HS-27A (cell line): ENCODE measurements around the gene DCUN1D2.

Experiments used
- DNase-seq: peaks from one replicate; pipeline ENCODE4 v3.0.0-alpha.2; 2012; ENCODE audit warnings: low read depth, missing footprints

DCUN1D2 gene

GRCh38 chr13:113422807-113423519, 67.5 kb downstream of the DCUN1D2 start:
- DNase-seq, result no peak

GRCh38 chr13:113421673-113422270, 68.7 kb downstream of the DCUN1D2 start:
- DNase-seq, result no peak

GRCh38 chr13:113420833-113421600, 69.5 kb downstream of the DCUN1D2 start:
- DNase-seq, result no peak

- no peak for DNase-seq
Observed at GRCh38 chr13:113420232-113420631, 70.3 kb downstream of the DCUN1D2 start.

GRCh38 chr13:113419531-113420193, 70.8 kb downstream of the DCUN1D2 start:
- no peak for DNase-seq

GRCh38 chr13:113418722-113419049, 71.8 kb downstream of the DCUN1D2 start:
- DNase-seq, result no peak

GRCh38 chr13:113417836-113418721, 72.4 kb downstream of the DCUN1D2 start:
- DNase-seq, result no peak

- no peak for DNase-seq
Observed at GRCh38 chr13:113417008-113417751, 73.3 kb downstream of the DCUN1D2 start.

- no peak for DNase-seq
Observed at GRCh38 chr13:113415825-113416224, 74.7 kb downstream of the DCUN1D2 start.

- DNase-seq, result no peak
Observed at GRCh38 chr13:113415032-113415431, 75.5 kb downstream of the DCUN1D2 start.

GRCh38 chr13:113414335-113414734, 76.2 kb downstream of the DCUN1D2 start:
- DNase-seq, result no peak

- no peak for DNase-seq
Observed at GRCh38 chr13:113413898-113414282, 76.6 kb downstream of the DCUN1D2 start.

- DNase-seq, result no peak
Observed at GRCh38 chr13:113413178-113413897, 77.2 kb downstream of the DCUN1D2 start.

- DNase-seq, result no peak
Observed at GRCh38 chr13:113412440-113412839, 78.1 kb downstream of the DCUN1D2 start.

GRCh38 chr13:113411216-113412023, 79.1 kb downstream of the DCUN1D2 start:
- DNase-seq, result peak; percentile 67

GRCh38 chr13:113410472-113411201, 79.9 kb downstream of the DCUN1D2 start:
- DNase-seq, result peak; percentile 53

GRCh38 chr13:113408562-113408961, 81.9 kb downstream of the DCUN1D2 start:
- no peak for DNase-seq

GRCh38 chr13:113407531-113408393, 82.7 kb downstream of the DCUN1D2 start:
- no peak for DNase-seq
